Nephron progenitor cell (in vitro differentiated cells): ENCODE data around the gene ST6GALNAC2.

ENCODE experiments used
- DNase-seq: peaks from one replicate; pipeline ENCODE4 v3.0.0; 2021
- H3K27ac Mint-ChIP-seq: 2 replicates; pipeline ENCODE4 v1.8.0; 2021; ENCODE audit warnings: mild to moderate bottlenecking, moderate library complexity, mixed read lengths
- H3K27me3 Mint-ChIP-seq: 2 replicates; pipeline ENCODE4 v1.8.0; 2021; ENCODE audit warnings: mild to moderate bottlenecking, low read depth, mixed read lengths; ENCODE audit not compliant: poor library complexity
- H3K36me3 Mint-ChIP-seq: 2 replicates; pipeline ENCODE4 v1.8.0; 2021; ENCODE audit warnings: low read depth, mixed read lengths
- H3K4me1 Mint-ChIP-seq: 2 replicates; pipeline ENCODE4 v1.8.0; 2021; ENCODE audit warnings: mixed read lengths
- H3K4me3 Mint-ChIP-seq: 2 replicates; pipeline ENCODE4 v1.8.0; 2021; ENCODE audit warnings: mild to moderate bottlenecking, moderate library complexity, mixed read lengths
- H3K9me3 Mint-ChIP-seq: 2 replicates; pipeline ENCODE4 v1.8.0; 2021; ENCODE audit warnings: mild to moderate bottlenecking, moderate library complexity, mixed read lengths
- CTCF ChIP-seq: fragments of 200-600 bp; sonication (generic); IDR thresholded peaks from 2 replicates; pipeline ENCODE4 v1.5.0; 2021; ENCODE audit warnings: antibody characterized with exemption

The ST6GALNAC2 gene

GRCh38 chr17:76521262-76521661 is 64.4 kb downstream of the ST6GALNAC2 start:
- Mint-ChIP-seq H3K27me3 (peaks cover 23% of the 10 kb centered on the region), H3K27ac (no peak overlapping the region), H3K4me1 (peaks cover 56% of the 10 kb centered on the region), H3K4me3 (no peak overlapping the region), H3K9me3 (no peaks in the 10 kb centered on the region), H3K36me3 (no peaks in the 10 kb centered on the region)
- no peak for DNase-seq
- TF ChIP-seq CTCF = no peak

DNA sequence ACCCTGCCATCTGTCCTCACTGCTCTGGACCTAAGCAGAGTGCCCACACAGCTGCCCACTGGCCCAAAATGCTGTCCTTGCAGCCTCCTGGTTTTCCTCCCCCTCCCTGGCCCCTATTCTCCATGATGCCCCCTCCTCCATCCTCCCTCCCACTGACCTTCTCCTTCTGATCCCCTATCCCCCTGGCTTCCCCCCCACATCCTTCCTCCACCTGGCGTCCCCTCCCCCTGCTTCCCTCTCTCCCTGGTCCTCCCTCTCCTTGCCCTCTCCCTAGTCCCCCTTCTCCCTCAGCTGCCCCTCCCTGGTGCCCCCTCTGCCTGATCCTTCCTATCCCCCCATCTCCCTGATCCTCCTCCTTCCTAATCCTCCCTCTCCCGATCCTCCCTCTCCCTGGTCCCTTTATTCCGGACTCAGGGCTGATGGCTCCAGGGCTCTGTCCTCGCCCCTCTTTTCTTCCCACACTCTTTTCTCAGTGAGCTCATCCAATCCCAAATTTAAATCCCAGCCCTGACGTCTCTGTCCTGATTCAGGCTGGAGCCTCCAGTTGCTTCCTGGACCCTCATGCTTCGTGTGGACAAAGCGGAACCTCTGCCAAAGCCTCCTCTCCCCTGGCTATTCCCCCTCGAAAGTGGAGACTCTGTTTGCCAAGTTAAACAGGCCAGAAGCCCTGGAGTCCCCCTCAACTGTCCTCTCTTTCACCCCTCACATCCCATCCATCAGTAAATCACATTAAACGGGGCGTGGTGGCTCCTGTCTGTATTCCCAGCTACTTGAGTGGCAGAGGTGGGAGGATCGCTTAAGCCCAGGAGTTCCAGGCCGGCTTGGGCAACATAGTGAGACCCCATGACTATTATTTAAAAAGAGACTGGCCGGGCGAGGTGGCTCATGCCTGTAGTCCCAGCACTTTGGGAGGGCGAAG is 66.4 kb downstream of the ST6GALNAC2 start:
- H3K4me3 Mint-ChIP-seq = no peak overlapping the region
- peak overlapping the region; percentile 58 for H3K27ac Mint-ChIP-seq
- no peak for DNase-seq
- peaks cover 59% of the 10 kb centered on the region for H3K4me1 Mint-ChIP-seq
- H3K9me3 Mint-ChIP-seq = no peaks in the 10 kb centered on the region
- TF ChIP-seq CTCF = no peak
- H3K27me3 Mint-ChIP-seq = peaks cover 18% of the 10 kb centered on the region
- H3K36me3 Mint-ChIP-seq = no peaks in the 10 kb centered on the region

- no peak overlapping the region for H3K4me3 Mint-ChIP-seq
- peaks cover 61% of the 10 kb centered on the region for H3K4me1 Mint-ChIP-seq
- TF ChIP-seq CTCF = no peak
- DNase-seq = no peak
- H3K9me3 Mint-ChIP-seq = no peaks in the 10 kb centered on the region
- no peak overlapping the region for H3K27ac Mint-ChIP-seq
- H3K27me3 Mint-ChIP-seq = peaks cover 10% of the 10 kb centered on the region
- H3K36me3 Mint-ChIP-seq = no peaks in the 10 kb centered on the region
Measured at GRCh38 chr17:76517638-76518038, 68.0 kb downstream of the ST6GALNAC2 start.
